HUES64 (cell line): ENCODE results near the gene AGTPBP1.

Source experiments
- H3K27ac ChIP-seq: 2 replicates; pipeline ENCODE4 v1.7.0; 2013; ENCODE audit warnings: low read depth, low read length, inconsistent platforms
- H3K27me3 ChIP-seq: 2 replicates; pipeline ENCODE4 v1.6.1; 2013; ENCODE audit warnings: mild to moderate bottlenecking, low read length; ENCODE audit not compliant: insufficient read depth
- H3K36me3 ChIP-seq: 2 replicates; pipeline ENCODE4 v1.6.1; 2013; ENCODE audit warnings: mild to moderate bottlenecking, low read length; ENCODE audit not compliant: insufficient read depth
- H3K4me1 ChIP-seq: 2 replicates; pipeline ENCODE4 v1.6.1; 2013; ENCODE audit warnings: mild to moderate bottlenecking, low read length, moderate library complexity; ENCODE audit not compliant: insufficient read depth
- H3K4me3 ChIP-seq: 2 replicates; pipeline ENCODE4 v1.5.1; 2013; ENCODE audit warnings: mild to moderate bottlenecking, low read length, moderate library complexity
- H3K9ac ChIP-seq: 2 replicates; pipeline ENCODE4 v1.6.1; 2013; ENCODE audit warnings: mild to moderate bottlenecking, low read depth, low read length
- H3K9me3 ChIP-seq: 2 replicates; pipeline ENCODE4 v1.6.1; 2013; ENCODE audit warnings: low read depth, low read length; ENCODE audit not compliant: insufficient read depth
- WGBS: fragments of 150-250, 120-280 bp; methylation state at CpG from one replicate; pipeline ENCODE4 v1.1.7; 2013; ENCODE audit warnings: missing lambda C conversion rate; 5-methylcytosine and 5-hydroxymethylcytosine counted together

AGTPBP1 gene

DNA sequence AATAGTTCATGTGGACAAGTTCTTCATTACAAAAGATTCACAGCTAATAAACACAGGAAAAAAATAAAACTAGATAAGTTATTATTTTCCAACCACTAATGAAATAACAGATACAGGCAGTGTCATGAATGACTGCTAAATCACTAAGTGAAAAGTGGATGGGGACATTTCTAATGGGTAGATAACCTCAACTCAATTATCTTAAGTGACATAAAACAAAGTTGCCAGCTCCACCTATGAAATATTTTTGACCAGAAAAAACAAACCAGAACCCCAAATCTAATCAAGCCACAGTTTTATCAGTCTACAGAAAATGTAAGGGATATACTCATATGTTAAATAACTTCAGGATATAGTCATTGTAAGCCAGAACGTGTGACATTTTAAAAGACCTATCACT is 74.4 kb downstream of the AGTPBP1 start:
- Histone ChIP-seq H3K4me1 (no peaks in the 10 kb centered on the region), H3K4me3 (no peak overlapping the region), H3K9me3 (no peaks in the 10 kb centered on the region), H3K36me3 (peaks cover 63% of the 10 kb centered on the region), H3K27ac (no peak overlapping the region), H3K9ac (no peak overlapping the region), H3K27me3 (no peaks in the 10 kb centered on the region)
- WGBS, result no CpG with 5 or more reads among the region's 1 CpG

DNA sequence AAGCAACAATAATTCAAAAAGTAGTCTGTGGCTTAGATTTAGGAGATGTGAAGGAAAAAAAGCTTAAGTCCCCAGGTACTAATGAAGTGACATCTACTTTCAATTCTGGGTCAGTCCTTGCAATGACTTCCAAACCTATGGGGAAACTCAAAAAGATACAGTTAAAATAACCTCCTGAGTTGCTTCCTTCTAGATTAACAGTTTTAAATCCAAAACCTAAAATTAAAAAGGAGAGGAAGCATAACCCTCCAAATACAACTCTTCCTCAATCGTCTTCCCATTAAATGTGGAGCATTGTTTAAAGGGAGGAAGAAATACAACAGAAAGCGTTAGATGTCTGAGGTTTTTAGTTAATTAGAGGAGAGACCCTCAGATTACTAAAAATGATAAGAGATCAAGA is 75.7 kb downstream of the AGTPBP1 start:
- H3K27ac ChIP-seq, result no peak overlapping the region
- H3K27me3 ChIP-seq, result no peaks in the 10 kb centered on the region
- H3K4me1 ChIP-seq, result no peaks in the 10 kb centered on the region
- H3K36me3 ChIP-seq, result peaks cover 54% of the 10 kb centered on the region
- no peaks in the 10 kb centered on the region for H3K9me3 ChIP-seq
- WGBS, result 90% methylated on average over 2 of the region's 2 CpGs
- H3K4me3 ChIP-seq, result no peak overlapping the region
- no peak overlapping the region for H3K9ac ChIP-seq

DNA sequence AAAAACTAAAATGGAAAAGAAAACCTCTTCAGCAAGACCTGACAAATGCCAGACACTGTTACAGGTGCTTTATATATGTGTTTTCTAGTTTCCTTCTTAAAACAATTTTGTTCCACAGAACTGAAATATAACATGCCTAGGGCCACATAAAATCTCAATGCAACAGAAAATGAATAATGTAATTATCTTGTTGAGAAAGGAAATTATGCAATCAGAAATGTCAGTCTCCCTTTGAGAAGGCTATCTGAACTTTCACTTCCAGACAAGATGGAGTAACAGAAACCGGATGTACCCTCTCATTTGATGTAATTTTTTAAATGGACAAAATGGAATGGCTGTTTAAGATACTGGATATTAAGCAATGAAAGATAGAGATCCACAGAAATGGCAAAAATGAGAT is 79.2 kb downstream of the AGTPBP1 start:
- Histone ChIP-seq H3K9ac (no peak overlapping the region), H3K4me1 (no peaks in the 10 kb centered on the region), H3K9me3 (no peaks in the 10 kb centered on the region), H3K36me3 (peaks cover 20% of the 10 kb centered on the region; the same call in 1 of the 2 replicates), H3K27ac (no peak overlapping the region), H3K4me3 (no peak overlapping the region), H3K27me3 (no peaks in the 10 kb centered on the region)
- WGBS, result 96% methylated on average over 1 of the region's 1 CpG

DNA sequence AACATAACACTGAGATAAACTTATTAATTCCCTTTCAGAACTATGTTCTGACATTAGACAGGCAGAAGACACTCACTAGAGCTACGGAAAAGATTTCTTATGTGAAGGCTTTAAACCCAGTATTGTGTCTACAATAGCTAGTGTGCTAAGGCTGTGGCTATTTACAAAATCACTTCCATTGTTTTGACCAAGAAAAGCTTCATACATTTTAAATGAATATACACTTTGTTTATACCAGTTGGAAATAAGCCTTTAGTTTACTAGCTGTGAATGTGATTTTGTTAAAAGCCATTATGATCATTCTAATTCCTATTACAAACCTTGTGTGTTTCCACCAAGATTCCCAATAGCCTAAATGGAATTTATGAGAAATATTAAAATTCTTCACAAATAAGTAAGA is 83.0 kb downstream of the AGTPBP1 start:
- 100% methylated on average over 1 of the region's 1 CpG for WGBS
- Histone ChIP-seq H3K9me3 (no peaks in the 10 kb centered on the region), H3K27me3 (no peaks in the 10 kb centered on the region), H3K4me3 (no peak overlapping the region), H3K36me3 (peaks cover 18% of the 10 kb centered on the region), H3K27ac (no peak overlapping the region), H3K4me1 (no peaks in the 10 kb centered on the region), H3K9ac (no peak overlapping the region)

DNA sequence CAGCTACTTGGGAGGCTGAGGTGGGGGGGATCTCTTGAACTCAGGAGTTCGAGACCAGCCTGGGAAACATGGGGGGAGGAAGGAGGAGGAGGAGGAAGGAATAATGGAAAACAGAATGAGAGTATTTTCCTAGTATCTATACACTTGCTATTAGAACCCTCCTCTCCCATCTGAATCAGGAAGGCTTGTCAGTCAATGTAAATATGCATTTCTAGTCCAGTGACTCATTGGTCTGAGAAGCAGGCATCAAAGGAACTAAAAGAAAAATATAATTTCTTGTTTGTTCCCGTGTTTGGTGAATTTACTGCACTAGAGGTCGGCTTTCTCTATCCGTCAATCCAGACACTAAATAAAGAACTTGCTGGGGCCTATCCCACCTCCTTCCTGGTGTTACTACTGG is 88.6 kb downstream of the AGTPBP1 start:
- Histone ChIP-seq H3K27ac (no peak overlapping the region), H3K36me3 (peaks cover 39% of the 10 kb centered on the region), H3K4me1 (no peaks in the 10 kb centered on the region), H3K4me3 (no peak overlapping the region), H3K27me3 (no peaks in the 10 kb centered on the region), H3K9me3 (no peaks in the 10 kb centered on the region), H3K9ac (no peak overlapping the region)
- 95% methylated on average over 4 of the region's 4 CpGs for whole genome bisulfite sequencing

DNA sequence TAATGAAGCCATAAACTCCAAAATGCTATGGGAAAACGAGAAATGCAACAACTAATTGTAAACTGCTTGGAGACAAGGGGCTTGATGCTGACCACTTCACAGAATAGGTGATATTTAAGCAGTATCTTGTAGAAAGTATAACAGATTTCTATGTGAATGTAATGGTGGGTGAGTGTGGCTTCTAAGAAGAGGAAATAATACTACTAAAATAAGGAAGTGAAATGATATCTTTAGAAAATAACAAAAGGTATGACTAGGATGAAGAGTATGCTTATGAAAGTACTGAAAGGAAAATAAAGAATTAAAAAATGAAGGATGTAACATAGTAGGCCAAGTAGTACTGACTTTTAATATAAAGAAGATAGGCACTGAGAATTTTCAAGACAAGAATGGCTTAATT is 94.2 kb downstream of the AGTPBP1 start:
- WGBS, result 97% methylated on average over 1 of the region's 1 CpG
- Histone ChIP-seq H3K4me3 (no peak overlapping the region), H3K9ac (no peak overlapping the region), H3K27ac (no peak overlapping the region), H3K9me3 (no peaks in the 10 kb centered on the region), H3K36me3 (peaks cover 32% of the 10 kb centered on the region), H3K27me3 (no peaks in the 10 kb centered on the region), H3K4me1 (no peaks in the 10 kb centered on the region)

DNA sequence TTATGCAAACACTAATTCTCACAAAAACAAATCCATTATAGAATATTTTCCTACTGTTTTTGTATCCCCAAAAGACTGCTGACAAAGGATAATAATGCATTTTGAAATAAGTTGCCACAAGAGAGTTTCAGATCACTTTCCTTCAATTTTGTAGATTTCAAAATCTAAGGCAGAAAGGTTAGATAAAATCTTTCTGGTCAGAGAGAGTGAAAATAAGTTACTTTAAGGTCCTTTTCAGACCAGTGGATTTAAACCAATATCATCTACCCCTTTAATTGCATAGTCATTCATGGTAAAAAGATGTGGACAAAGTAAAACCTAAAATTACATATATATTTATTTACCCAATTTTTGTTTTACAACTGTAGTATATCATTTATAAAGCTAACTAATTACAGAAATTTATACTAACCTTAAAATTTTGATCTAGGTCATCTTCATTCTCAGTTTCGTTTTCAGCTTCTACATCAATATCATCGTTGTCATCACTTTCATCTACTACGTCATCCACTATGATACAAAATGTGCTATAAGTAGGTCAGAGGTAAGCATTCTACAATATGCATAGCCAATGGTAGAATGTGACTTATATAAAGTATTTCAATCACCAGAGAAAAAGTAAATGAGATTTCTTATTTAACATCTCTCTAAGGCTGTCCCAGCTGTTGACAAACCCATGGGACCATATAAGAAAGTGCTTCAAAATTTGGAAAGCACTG is 95.7 kb downstream of the AGTPBP1 start:
- Histone ChIP-seq H3K9me3 (no peaks in the 10 kb centered on the region), H3K27me3 (no peaks in the 10 kb centered on the region), H3K36me3 (peaks cover 36% of the 10 kb centered on the region), H3K27ac (no peak overlapping the region), H3K4me1 (no peaks in the 10 kb centered on the region), H3K9ac (no peak overlapping the region), H3K4me3 (no peak overlapping the region)
- WGBS, result 100% methylated on average over 2 of the region's 3 CpGs

DNA sequence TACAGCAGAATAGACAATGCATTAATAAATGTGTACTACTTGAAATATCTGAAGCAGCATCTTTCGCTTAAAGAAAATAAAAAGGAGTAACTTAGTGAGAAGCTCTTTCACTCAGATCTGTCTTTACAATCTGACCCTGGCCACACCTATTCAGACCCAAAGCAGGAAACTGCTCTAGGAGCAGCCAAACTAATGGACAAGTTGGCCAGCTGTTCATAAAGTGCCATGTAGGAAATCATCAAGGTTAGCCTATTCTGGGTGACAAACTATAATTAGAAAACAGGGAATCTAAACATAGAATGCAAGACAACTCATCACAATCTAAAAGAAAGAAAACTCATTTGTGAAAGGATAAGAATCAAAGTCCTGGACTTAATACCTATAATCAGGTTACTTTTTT is 101.3 kb downstream of the AGTPBP1 start:
- Histone ChIP-seq H3K27me3 (no peaks in the 10 kb centered on the region), H3K4me3 (no peak overlapping the region), H3K4me1 (no peaks in the 10 kb centered on the region), H3K9me3 (no peaks in the 10 kb centered on the region), H3K36me3 (peaks cover 17% of the 10 kb centered on the region), H3K9ac (no peak overlapping the region), H3K27ac (no peak overlapping the region)
- 100% methylated on average over 1 of the region's 1 CpG for WGBS

DNA sequence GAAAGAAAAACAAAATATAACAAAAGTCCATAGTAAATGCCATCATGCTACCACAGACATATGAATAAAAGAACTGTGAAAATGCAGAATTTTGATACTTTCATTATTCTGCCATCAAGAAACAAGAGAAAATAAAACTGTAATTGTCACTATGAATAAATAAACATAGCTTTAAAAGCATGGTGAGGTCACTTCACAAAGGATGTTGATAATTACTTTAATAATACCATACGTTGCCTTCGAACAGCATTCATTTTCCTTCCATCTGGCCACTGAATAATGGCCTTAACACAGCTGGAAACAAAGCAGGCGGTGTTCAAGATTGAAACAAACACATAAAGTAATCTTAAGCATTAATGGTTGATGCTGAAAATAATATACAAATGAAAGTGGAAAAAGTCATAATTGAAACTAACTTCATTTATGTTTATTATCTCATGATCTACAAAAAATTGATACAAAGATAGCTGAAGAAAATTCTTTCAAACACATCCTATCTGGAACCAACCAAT is 102.0 kb downstream of the AGTPBP1 start:
- no peaks in the 10 kb centered on the region for H3K4me1 ChIP-seq
- 98% methylated on average over 3 of the region's 3 CpGs for WGBS
- H3K27me3 ChIP-seq, result no peaks in the 10 kb centered on the region
- H3K36me3 ChIP-seq, result peaks cover 17% of the 10 kb centered on the region
- no peak overlapping the region for H3K4me3 ChIP-seq
- H3K9ac ChIP-seq, result no peak overlapping the region
- H3K27ac ChIP-seq, result no peak overlapping the region
- no peaks in the 10 kb centered on the region for H3K9me3 ChIP-seq

DNA sequence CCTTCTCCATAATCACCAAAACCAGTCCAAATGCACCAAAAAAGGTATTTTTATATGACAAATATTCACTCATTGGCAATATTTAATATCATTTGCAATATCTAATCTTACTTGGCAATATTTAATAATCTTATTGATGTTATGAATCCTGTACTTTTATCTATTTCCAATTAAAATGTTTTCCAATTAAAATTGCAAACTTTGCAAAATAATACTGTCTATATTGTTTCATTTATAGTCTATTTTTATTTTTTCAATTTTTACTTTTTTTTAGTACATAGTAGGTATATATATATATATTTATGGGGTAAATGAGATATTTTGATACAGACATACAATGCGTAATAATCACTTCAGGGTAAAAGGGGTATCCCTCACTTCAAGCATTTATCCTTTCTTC is 109.9 kb downstream of the AGTPBP1 start:
- WGBS, result no CpG with 5 or more reads among the region's 1 CpG
- H3K36me3 ChIP-seq, result peaks cover 25% of the 10 kb centered on the region
- H3K9ac ChIP-seq, result no peak overlapping the region
- no peak overlapping the region for H3K4me3 ChIP-seq
- no peaks in the 10 kb centered on the region for H3K27me3 ChIP-seq
- H3K27ac ChIP-seq, result no peak overlapping the region
- no peaks in the 10 kb centered on the region for H3K4me1 ChIP-seq
- no peaks in the 10 kb centered on the region for H3K9me3 ChIP-seq

DNA sequence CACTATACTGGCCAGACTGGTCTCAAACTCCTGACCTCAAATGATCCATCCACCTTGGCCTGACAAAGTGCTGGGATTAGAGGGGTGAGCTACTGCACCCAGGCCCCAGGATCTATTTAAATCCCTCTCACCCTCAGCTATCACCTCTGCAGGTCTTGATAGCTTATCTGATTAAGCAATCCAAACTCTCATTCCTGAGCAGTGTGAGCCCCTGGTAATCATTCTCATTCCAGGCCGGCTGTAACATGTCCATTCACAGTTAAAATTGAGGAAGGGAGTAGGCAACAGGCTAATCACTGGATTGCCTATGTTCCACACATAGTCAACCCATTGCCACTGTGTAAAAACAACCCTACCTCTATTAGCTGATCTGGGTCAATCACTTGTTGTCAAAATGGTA is 111.1 kb downstream of the AGTPBP1 start:
- Histone ChIP-seq H3K9ac (no peak overlapping the region), H3K27ac (no peak overlapping the region), H3K4me1 (no peaks in the 10 kb centered on the region), H3K9me3 (no peaks in the 10 kb centered on the region), H3K36me3 (peaks cover 25% of the 10 kb centered on the region), H3K27me3 (no peaks in the 10 kb centered on the region), H3K4me3 (no peak overlapping the region)
- WGBS, result 78% methylated on average over 1 of the region's 1 CpG
